ENCODE results near the gene CD164.
"Not testable (repeated sequence)": the region's sequence is repeated elsewhere in the genome, so short reads cannot be mapped to it uniquely, and the experiment has no call there.

CD164 gene

GRCh38 chr6:109340811-109341210 lies 41.5 kb downstream of the CD164 start:
- no peak for TF ChIP-seq EZH2phosphoT487 (IDR thresholded peaks at IDR 0.05; ENCODE audit: low read length)
- no peak for TF ChIP-seq EZH2 (optimal IDR thresholded peaks at IDR 0.05; ENCODE audit: low read depth, low read length)
- no peak for TF ChIP-seq CTCF (IDR thresholded peaks at IDR 0.05; ENCODE audit: low read length)
- Histone ChIP-seq H2AFZ (ENCODE audit: low read length) (no peak overlapping the region), H3F3A (ENCODE audit: insufficient read depth, low read length) (no peaks in the 10 kb centered on the region), H3K9ac (ENCODE audit: low read length) (no peak overlapping the region), H4K20me1 (ENCODE audit: insufficient read depth, low read length) (no peaks in the 10 kb centered on the region), H3K9me2 (replicated peaks; ENCODE audit: insufficient read depth, low read length) (no peaks in the 10 kb centered on the region), H3K27me3 (replicated peaks; ENCODE audit: insufficient read depth, low read length) (no peaks in the 10 kb centered on the region), H3K4me1 (ENCODE audit: low read length) (no peaks in the 10 kb centered on the region), H3K9me3 (replicated peaks; ENCODE audit: insufficient read depth, low read length) (no peaks in the 10 kb centered on the region), H3K4me2 (ENCODE audit: low read depth, low read length) (no peak overlapping the region), H3K27ac (ENCODE audit: low read length) (no peak overlapping the region), H3K4me3 (ENCODE audit: low read length) (no peak overlapping the region), H3K79me2 (ENCODE audit: low read length) (no peaks in the 10 kb centered on the region), H3K36me3 (replicated peaks; ENCODE audit: insufficient read depth, low read length) (no peaks in the 10 kb centered on the region)
- DNase-seq: no peak

- no peaks in the 10 kb centered on the region for H3K9me3 ChIP-seq (replicated peaks; ENCODE audit: insufficient read depth, low read length)
- no peaks in the 10 kb centered on the region for H3K79me2 ChIP-seq (ENCODE audit: low read length)
- no peaks in the 10 kb centered on the region for H3K27me3 ChIP-seq (replicated peaks; ENCODE audit: insufficient read depth, low read length)
- H3F3A ChIP-seq (ENCODE audit: insufficient read depth, low read length): no peaks in the 10 kb centered on the region
- no peaks in the 10 kb centered on the region for H3K4me1 ChIP-seq (ENCODE audit: low read length)
- no peak for TF ChIP-seq EZH2phosphoT487 (IDR thresholded peaks at IDR 0.05; ENCODE audit: low read length)
- no peak for TF ChIP-seq CTCF (IDR thresholded peaks at IDR 0.05; ENCODE audit: low read length)
- TF ChIP-seq EZH2 (optimal IDR thresholded peaks at IDR 0.05; ENCODE audit: low read depth, low read length): no peak
- no peak overlapping the region for H2AFZ ChIP-seq (ENCODE audit: low read length)
- no peak overlapping the region for H3K4me2 ChIP-seq (ENCODE audit: low read depth, low read length)
- H4K20me1 ChIP-seq (ENCODE audit: insufficient read depth, low read length): no peaks in the 10 kb centered on the region
- H3K9ac ChIP-seq (ENCODE audit: low read length): no peak overlapping the region
- DNase-seq: no peak
- H3K4me3 ChIP-seq (ENCODE audit: low read length): no peak overlapping the region
- H3K36me3 ChIP-seq (replicated peaks; ENCODE audit: insufficient read depth, low read length): no peaks in the 10 kb centered on the region
- H3K27ac ChIP-seq (ENCODE audit: low read length): no peak overlapping the region
- no peaks in the 10 kb centered on the region for H3K9me2 ChIP-seq (replicated peaks; ENCODE audit: insufficient read depth, low read length)
These were observed 42.2 kb downstream of the CD164 start for GRCh38 chr6:109339906-109340678.

- no peak overlapping the region for H3K9ac ChIP-seq (ENCODE audit: low read length)
- no peak for DNase-seq
- H3K4me1 ChIP-seq (ENCODE audit: low read length): no peaks in the 10 kb centered on the region
- H3K27me3 ChIP-seq (replicated peaks; ENCODE audit: insufficient read depth, low read length): no peaks in the 10 kb centered on the region
- H3F3A ChIP-seq (ENCODE audit: insufficient read depth, low read length): no peaks in the 10 kb centered on the region
- no peak overlapping the region for H3K4me3 ChIP-seq (ENCODE audit: low read length)
- no peaks in the 10 kb centered on the region for H3K36me3 ChIP-seq (replicated peaks; ENCODE audit: insufficient read depth, low read length)
- no peaks in the 10 kb centered on the region for H4K20me1 ChIP-seq (ENCODE audit: insufficient read depth, low read length)
- no peak overlapping the region for H3K4me2 ChIP-seq (ENCODE audit: low read depth, low read length)
- H3K9me2 ChIP-seq (replicated peaks; ENCODE audit: insufficient read depth, low read length): no peaks in the 10 kb centered on the region
- no peak overlapping the region for H3K27ac ChIP-seq (ENCODE audit: low read length)
- H3K79me2 ChIP-seq (ENCODE audit: low read length): no peaks in the 10 kb centered on the region
- TF ChIP-seq CTCF (IDR thresholded peaks at IDR 0.05; ENCODE audit: low read length) (no peak), EZH2phosphoT487 (IDR thresholded peaks at IDR 0.05; ENCODE audit: low read length) (no peak), EZH2 (optimal IDR thresholded peaks at IDR 0.05; ENCODE audit: low read depth, low read length) (no peak)
- H2AFZ ChIP-seq (ENCODE audit: low read length): no peak overlapping the region
- H3K9me3 ChIP-seq (replicated peaks; ENCODE audit: insufficient read depth, low read length): no peaks in the 10 kb centered on the region
These were observed 45.9 kb downstream of the CD164 start for GRCh38 chr6:109336221-109336961.

- DNase-seq; H3F3A ChIP-seq (ENCODE audit: insufficient read depth, low read length); H3K4me1 ChIP-seq (ENCODE audit: low read length); H3K27me3 ChIP-seq (replicated peaks; ENCODE audit: insufficient read depth, low read length); H4K20me1 ChIP-seq (ENCODE audit: insufficient read depth, low read length); H3K4me2 ChIP-seq (ENCODE audit: low read depth, low read length); H3K36me3 ChIP-seq (replicated peaks; ENCODE audit: insufficient read depth, low read length); H3K79me2 ChIP-seq (ENCODE audit: low read length); H3K9me3 ChIP-seq (replicated peaks; ENCODE audit: insufficient read depth, low read length); H3K9ac ChIP-seq (ENCODE audit: low read length); H3K9me2 ChIP-seq (replicated peaks; ENCODE audit: insufficient read depth, low read length); H3K27ac ChIP-seq (ENCODE audit: low read length); H2AFZ ChIP-seq (ENCODE audit: low read length); H3K4me3 ChIP-seq (ENCODE audit: low read length): not testable (repeated sequence)
These were observed 48.4 kb downstream of the CD164 start for GRCh38 chr6:109333870-109334269.
